CD4-positive, alpha-beta T cell treated with Interleukin-4 for 4 hours (primary cell): Measurements from ENCODE around the gene MYBBP1A.

Source experiments
- DNase-seq: peaks from one replicate; pipeline ENCODE4 v3.0.0-alpha.2; 2020

Gene MYBBP1A

DNA sequence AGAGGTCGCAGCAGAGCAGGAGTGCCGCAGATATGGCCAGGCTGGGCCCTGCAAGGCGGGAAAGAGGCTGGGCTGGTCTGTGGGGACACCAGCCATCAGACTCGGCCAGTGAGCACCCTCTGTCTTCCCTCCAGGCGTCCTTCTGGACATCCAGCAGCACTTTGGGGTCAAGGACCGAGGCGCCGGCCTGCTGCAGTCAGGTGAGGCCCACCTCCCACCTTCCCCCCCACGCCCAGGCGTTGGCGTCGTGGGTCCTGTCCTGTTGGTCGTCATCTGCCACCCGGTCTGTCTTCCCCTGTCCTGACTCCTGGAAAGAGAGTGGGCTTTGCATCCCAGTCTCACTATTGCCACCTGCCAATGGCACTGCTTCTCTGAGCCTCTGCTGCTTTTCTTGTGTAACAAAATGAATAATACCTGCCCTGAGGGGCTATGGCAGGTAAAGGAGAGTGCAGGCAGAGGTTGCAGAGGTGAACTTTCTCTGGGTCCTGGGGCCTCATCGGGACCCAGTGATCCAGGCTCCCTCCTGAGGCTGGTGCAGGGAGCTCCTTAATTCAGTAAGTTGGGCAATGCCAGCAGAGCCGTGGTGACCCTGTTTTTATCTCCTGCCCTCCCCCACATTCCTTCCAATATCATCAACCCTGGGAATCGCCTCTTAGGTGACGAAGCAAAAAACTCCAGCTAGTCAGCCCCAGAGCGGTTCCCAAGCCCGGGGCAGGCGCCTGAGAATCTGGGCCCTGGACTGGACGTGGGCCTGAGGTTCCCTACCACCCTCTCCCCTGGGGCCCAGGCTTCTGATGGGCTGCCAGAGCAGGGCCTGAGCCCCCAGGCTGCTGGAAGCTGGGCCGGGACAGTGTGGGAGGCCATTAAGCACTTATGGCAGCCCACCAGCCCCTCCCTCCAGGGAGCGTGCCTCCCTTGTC, 41.8 kb downstream of the MYBBP1A start:
- no peak for DNase-seq

DNA sequence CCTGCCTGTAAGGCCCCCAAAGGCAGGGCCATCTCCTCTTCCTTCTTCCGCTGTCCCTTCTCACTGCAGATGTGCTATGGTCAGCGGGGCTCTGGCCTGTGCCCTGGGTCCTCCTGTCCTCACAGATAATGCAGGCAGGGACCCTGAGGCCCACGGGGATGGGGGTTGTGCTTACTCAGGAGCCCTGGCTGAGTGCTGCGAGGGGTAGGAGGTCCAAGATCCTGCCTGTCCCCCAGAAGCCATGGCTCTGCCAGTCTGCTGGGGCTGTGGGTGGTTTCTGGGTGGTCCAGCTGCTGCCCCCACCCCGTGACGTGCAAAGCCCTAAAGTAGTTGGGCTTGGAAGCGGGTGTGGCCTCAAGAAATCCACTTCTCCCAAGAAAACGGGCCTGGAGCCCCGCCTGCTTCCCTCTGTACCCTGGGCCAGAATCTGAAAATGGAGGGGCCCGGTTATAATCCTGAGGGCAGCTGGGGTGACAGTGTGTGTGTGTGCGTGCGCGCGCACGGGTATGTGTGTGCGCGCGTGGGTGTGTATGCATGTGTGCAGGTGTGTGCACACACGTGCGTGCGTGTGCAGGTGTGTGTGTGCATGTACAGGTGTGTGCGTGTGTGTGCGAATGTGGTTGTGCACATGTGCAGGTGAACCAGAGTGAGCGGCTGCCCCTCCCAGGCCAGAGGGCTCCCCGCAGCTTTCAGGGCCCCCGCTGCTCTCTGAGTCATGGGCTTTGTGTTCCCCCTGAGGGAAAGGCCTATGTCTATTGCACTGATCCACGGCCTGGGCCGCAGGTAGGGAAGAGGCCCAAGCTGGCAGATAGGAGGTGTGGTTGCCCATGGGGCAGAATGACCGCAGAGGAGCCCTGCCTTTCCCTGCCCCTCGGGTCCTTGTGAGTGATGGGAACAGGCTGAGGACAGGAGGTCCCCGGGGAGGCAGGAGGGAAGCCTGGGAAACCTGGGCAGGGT, 42.8 kb downstream of the MYBBP1A start:
- no peak for DNase-seq

GRCh38 chr17:4511199-4511932, 43.8 kb downstream of the MYBBP1A start:
- DNase-seq: no peak

- DNase-seq: no peak
Measured at GRCh38 chr17:4510618-4510941, 44.6 kb downstream of the MYBBP1A start.

GRCh38 chr17:4509923-4510617, 45.1 kb downstream of the MYBBP1A start:
- DNase-seq: no peak

GRCh38 chr17:4509401-4509800, 45.8 kb downstream of the MYBBP1A start:
- no peak for DNase-seq

DNA sequence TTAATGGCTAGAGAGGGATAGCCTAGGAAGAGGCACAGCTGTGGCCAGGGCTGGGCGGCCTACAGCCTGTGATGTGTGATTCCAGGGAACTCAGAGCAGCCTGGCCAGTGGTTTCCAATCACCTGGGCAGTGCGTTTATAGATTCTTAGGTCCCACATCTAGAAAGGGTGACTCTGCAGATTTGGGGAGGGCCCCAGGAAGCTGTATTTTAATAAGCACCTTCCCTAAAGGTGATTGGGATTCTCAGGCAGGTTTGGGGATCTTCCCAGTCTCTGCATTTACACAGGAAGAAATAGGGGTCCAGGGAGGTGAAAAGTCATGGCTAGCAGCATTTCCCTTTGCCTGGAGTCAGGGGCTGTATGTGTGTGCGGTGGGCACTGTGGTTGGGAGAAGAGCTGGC, 47.0 kb downstream of the MYBBP1A start:
- no peak for DNase-seq

GRCh38 chr17:4507361-4508111, 47.6 kb downstream of the MYBBP1A start:
- DNase-seq: no peak

DNA sequence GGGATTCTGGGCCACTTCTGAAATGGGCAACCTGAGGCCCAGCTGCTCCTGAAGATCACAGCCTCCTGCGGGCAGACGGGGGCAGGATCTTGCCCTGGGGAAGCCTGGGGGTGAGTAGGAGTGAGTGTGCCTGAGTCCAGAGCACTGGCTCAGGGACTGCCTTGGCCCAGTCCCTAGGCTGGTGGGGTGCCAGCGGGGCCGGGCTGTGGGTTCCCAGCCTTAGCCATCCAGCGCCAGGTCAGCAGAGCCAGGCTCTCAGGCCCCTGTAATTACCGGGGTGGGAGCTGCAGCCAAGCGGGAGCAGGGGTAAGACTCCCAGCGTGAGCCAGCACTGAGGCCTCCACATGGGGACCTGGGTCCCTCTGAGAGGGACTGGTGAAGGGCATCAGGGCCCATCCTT, 48.3 kb downstream of the MYBBP1A start:
- DNase-seq: no peak

DNA sequence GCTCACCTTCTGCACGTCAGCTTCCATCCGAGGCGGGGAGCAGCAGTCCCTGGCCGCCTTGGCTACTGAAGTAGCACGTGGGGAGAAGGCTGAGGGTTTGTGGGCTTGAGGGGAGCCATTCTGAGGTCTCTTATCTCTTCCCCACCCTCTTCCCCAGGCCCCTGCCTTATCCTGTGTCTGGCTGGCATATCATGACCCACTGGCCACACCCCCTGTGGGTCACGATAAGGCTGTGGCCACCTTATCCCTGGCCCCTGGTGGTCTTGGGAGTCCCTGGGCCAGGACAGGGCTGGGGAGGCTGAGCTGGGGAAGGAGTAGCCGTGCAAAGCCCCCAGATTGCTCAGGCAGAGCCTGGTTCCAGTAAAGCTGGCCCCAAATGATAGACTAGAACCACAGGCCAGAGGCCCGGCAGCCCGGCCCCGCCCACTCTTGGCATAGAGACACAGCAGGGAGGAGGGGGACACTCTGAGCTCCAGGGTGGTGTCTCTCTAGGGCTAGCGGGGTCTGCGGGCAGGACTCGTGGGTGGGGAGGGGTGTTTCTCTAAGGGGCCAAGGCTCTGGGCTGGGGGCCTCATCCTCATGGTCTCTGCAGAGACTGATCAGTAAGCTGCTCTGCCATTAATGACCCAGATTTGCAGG, 48.9 kb downstream of the MYBBP1A start:
- no peak for DNase-seq

DNA sequence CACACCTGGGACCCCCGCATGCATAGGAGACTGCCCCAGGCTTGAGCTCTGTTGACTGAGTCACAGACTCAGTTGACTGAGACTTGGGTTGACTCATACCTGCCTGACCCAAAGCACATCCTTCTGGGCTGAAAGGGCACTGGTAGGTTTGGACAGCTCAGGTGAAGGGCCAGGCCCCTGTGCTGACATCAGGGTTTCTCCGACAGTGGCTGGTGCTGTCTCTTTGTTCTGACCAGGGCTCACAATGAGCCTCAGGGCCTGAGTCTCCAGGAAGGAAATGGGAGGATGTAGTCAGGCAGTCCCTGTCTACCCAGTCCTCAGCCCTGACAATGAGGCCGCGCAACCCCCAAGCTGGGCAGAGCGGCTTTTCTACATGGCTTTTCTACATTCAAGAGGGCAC, 50.0 kb downstream of the MYBBP1A start:
- no peak for DNase-seq

DNA sequence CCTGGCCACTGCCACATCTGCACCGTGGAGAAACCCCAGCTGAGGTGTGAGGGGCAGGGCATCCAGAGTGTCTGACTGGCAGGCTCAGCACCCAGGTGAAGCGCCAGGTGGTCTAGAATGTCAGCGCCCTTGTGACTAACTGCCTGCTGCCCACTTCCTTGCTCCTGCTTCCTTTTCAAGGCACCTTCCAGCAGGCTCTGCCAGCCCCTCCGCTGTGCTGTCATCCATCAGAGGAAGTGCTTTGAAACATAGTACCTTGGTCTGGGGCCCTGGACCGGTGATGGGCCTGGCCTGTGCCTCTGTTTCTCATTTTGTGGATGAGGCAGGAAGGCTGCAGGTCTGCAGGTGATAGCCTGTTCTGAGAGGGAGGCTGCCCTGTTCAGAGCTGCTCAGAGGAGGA, 51.0 kb downstream of the MYBBP1A start:
- DNase-seq: no peak

DNA sequence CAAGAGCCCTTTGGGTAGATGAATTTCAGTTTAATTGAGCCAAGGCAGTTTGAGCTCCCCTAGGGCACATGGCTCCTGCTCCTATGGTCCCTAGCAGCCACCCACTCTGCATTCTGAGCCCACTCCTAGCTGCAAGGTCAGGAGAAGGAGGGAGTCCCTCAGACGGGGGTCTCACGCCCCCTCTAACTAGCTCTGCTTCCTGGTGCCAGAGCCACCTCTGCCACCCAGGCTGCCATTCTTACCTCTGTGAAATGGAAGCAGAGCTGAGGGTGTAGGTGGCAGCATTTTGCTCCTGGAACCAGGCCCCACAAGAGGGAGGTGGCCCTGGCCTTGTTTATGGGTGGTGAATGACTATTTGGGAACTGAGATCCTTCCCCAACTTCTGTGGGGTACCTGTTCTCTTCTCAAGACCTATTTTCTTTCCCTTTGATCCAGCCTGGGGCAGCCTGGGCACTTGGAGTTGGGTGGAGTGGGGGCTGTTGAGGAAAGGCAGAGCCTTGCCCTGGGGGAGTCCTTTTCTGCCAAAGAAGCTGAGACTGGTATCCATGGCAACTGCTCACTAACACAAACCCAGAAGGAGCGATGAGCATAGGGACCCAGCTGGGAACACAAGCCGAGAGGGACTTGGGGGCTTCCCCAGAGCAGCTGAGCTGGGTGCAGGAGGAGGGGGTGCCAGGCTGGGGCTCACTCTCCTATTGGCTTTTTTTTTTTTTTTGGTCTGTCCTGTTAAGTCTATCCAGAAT, 51.7 kb downstream of the MYBBP1A start:
- DNase-seq: no peak

DNA sequence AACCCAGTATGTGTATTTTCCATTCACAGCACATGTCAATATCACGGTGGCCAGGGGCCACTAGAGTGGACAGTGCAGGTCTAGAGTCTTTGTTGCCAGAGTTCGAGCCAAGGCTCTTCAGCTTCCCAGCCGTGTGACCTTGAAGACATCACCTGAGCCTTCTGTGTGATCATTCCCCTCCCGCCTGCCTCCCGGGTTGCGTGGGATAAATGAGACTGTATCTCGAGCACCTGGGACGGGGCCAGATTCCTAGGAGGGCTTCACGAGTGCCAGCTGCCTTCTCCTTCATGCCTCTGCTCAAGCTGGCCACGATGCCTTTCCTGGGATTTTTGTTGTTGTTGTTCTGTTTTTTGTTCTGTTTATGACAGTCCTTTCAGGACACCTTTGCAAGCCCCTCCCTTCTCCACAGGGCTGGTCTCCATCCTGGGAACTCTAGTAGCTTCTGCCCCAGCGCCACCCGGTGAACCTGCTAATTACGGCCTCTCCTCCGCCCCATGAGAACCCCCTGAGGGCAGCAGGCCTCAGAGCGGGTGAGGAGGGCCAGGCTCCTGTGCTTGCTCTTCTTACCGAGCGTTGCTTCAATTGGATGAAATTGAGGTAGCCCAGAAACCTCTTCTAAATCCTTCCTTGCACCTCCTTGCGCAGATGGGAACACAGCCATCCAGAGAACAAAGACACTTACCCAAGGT, 52.6 kb downstream of the MYBBP1A start:
- DNase-seq: no peak

GRCh38 chr17:4501295-4501949, 53.8 kb downstream of the MYBBP1A start:
- DNase-seq: no peak

GRCh38 chr17:4500191-4500571, 55.0 kb downstream of the MYBBP1A start:
- no peak for DNase-seq

DNA sequence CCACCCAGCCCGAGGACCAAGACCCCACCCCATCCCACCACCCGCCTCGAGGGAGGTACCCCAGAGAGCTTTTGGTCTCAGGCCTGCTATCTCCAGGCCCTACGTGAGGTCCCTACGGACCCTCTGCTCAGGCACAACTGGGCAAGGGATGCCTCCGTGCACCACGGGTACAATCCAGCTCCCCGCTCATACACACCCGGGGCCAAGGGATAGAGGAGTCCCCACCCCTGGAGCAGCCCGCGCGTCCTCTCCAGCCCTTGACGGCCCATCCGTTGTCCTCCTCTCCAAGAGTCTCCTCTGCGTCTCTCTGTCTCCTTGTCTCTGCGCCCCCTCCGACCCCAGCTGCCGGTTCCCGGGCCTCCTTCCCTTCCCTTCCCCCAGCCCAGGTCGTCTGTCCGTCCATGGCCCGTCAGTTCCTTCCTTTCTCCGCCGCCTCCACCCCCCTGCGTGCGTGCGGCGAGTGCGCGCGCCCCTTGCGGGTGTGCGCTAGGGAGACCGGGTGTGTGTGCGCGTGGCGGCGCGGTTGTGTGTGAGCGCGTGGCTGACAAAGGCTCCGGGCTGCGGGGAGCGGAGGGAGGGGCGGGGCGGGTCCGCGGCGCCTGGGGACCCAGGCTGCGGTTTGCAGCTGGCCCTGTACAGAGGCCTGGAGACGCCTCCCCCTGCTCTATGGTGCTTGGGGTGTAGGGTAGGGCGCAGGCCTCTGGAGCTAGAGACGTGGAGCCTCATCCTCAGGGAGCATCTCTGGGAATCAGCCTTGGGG, 55.6 kb downstream of the MYBBP1A start:
- DNase-seq: no peak
